K562 (cell line): ENCODE data around the gene SCAPER. TPM values are rescaled to one million over a fixed set of nuclear protein-coding genes. Genes with fewer than 3 reads are reported as not detected.

Experiments used
- ATAC-seq: fragments of 200-7000 bp; cut with Tn5 transposase; 3 replicates; pipeline ENCODE4 v1.9.1; 2020; ENCODE audit warnings: moderate library complexity
- BruUV-seq: library from RNA; stranded (reverse); fragments of 400-500 nt; replicated peaks from 2 replicates; lab custom pipeline; 2021; lab: Mats Ljungman, UMichigan
- CTCF ChIA-PET: fragments of 300-600 bp; formaldehyde crosslinking; extraction: SDS; loops from one replicate; lab custom pipeline; 2021; ENCODE audit warnings: low intra/inter-chr PET ratio; lab: Yijun Ruan, JAX
- POLR2A ChIA-PET: fragments of 300-600, 350-650 bp; sonication (Branson Sonifier 250); formaldehyde crosslinking; extraction: SDS; loops from one replicate; lab custom pipeline; 2021; ENCODE audit warnings: antibody characterized with exemption, inconsistent platforms; lab: Yijun Ruan, JAX
- DNase-seq, 4 experiments: peaks; one replicate each; pipeline versions ENCODE4 v3.0.0 to v3.0.0-alpha.2; 2011 to 2018; ENCODE audit warnings: low spot score in 3 of 4, mixed read lengths in 3 of 4; ENCODE audit errors: extremely low read depth in 1 of 4
- FAIRE-seq: peaks from 2 replicates; lab custom pipeline; 2011; peaks lifted over from hg19 to GRCh38; lab: Jason Lieb, UNC
- H2AFZ ChIP-seq: 2 replicates; pipeline ENCODE4 v1.6.0; 2011; ENCODE audit warnings: low read depth, low read length, control low read depth, inconsistent platforms
- H3K27ac ChIP-seq: fragments of 200-600 bp; 3 replicates; pipeline ENCODE4 v1.8.0; 2011; ENCODE audit warnings: low read depth, mild to moderate bottlenecking, control low read depth, inconsistent platforms, low read length, moderate library complexity, mixed read lengths; ENCODE audit errors: extremely low read depth
- H3K27me3 ChIP-seq, 2 experiments: fragments of 300-600 bp in 1 of 2; 2 replicates in 1 of 2; 3 replicates in 1 of 2; pipeline versions ENCODE4 v1.6.0 to v1.8.0; 2011; ENCODE audit warnings: inconsistent platforms in 2 of 2, low read length in 2 of 2, mild to moderate bottlenecking in 1 of 2, mixed read lengths in 1 of 2, moderate library complexity in 1 of 2; ENCODE audit not compliant: control insufficient read depth in 2 of 2, insufficient read depth in 2 of 2
- H3K36me3 ChIP-seq: fragments of 300-600 bp; 3 replicates; pipeline ENCODE4 v1.8.0; 2011; ENCODE audit warnings: mild to moderate bottlenecking, low read length, inconsistent platforms; ENCODE audit not compliant: control insufficient read depth, insufficient read depth
- H3K4me1 ChIP-seq, 2 experiments: fragments of 200-600 bp in 1 of 2; replicated peaks in 1 of 2; 2 replicates in 1 of 2; 3 replicates in 1 of 2; pipeline versions ENCODE4 v1.5.1 to v1.8.0; 2011; ENCODE audit warnings: inconsistent platforms in 2 of 2, low read length in 2 of 2, mild to moderate bottlenecking in 1 of 2, mixed read lengths in 1 of 2, moderate library complexity in 1 of 2; ENCODE audit not compliant: control insufficient read depth in 2 of 2, insufficient read depth in 2 of 2
- H3K4me2 ChIP-seq: 2 replicates; pipeline ENCODE4 v1.6.1; 2011; ENCODE audit warnings: low read length, control low read depth, inconsistent platforms, mixed read lengths; ENCODE audit not compliant: insufficient read depth
- H3K4me3 ChIP-seq: fragments of 200-600 bp; sonication (generic), shearing (Covaris generic); 2 replicates; pipeline ENCODE4 v1.5.1; 2016; ENCODE audit warnings: control low read depth, inconsistent platforms
- H3K79me2 ChIP-seq: fragments of 200-600 bp; 3 replicates; pipeline ENCODE4 v1.8.0; 2011; ENCODE audit warnings: low read length, inconsistent platforms; ENCODE audit not compliant: control insufficient read depth, insufficient read depth
- H3K9ac ChIP-seq, 2 experiments: 2 replicates each; pipeline versions ENCODE4 v1.6.0 to v1.6.1; 2011; ENCODE audit warnings: low read depth in 2 of 2, low read length in 2 of 2, control low read depth in 1 of 2, inconsistent platforms in 1 of 2, mild to moderate bottlenecking in 1 of 2, mixed read lengths in 1 of 2; ENCODE audit not compliant: insufficient read depth in 1 of 2
- H3K9me1 ChIP-seq: one replicate; pipeline ENCODE4 v1.6.0; 2011; ENCODE audit warnings: inconsistent platforms, mild to moderate bottlenecking, low read length, moderate library complexity; ENCODE audit not compliant: control insufficient read depth, insufficient read depth
- H3K9me3 ChIP-seq: replicated peaks from 2 replicates; pipeline ENCODE4 v1.5.1; 2011; ENCODE audit warnings: low read depth, low read length, inconsistent platforms; ENCODE audit not compliant: control insufficient read depth, insufficient read depth
- H4K20me1 ChIP-seq: replicated peaks from 2 replicates; pipeline ENCODE4 v1.6.1; 2011; ENCODE audit warnings: low read length, inconsistent platforms, mixed read lengths; ENCODE audit not compliant: control insufficient read depth, insufficient read depth
- DDX20 ChIP-seq: fragments of 450-650 bp; IDR thresholded peaks from 2 replicates; pipeline ENCODE4 v1.6.1; 2016; ENCODE audit warnings: missing genetic modification characterization, low read depth, mild to moderate bottlenecking, missing compliant biosample characterization, moderate library complexity
- KLF1 ChIP-seq: fragments of 450-650 bp; IDR thresholded peaks from 2 replicates; pipeline ENCODE4 v1.6.1; 2016; ENCODE audit warnings: missing genetic modification characterization, missing compliant biosample characterization
- NR2C2 ChIP-seq, 2 experiments: fragments of 200-800 bp in 1 of 2; sonication (Bioruptor generic) in 1 of 2; sonication (generic) in 1 of 2; formaldehyde crosslinking in 1 of 2; IDR thresholded peaks; 2 replicates each; pipeline versions ENCODE4 v1.6.1 to v1.8.0; 2016 to 2022; ENCODE audit warnings: mild to moderate bottlenecking in 1 of 2, missing compliant biosample characterization in 1 of 2, missing genetic modification characterization in 1 of 2, missing genetic modification reagents in 1 of 2
- RBM25 ChIP-seq: fragments of 200-400 bp; formaldehyde crosslinking; IDR thresholded peaks from 2 replicates; pipeline ENCODE4 v1.6.1; 2018; ENCODE audit warnings: low read length, low read depth, moderate library complexity; ENCODE audit not compliant: severe bottlenecking
- ZNF696 ChIP-seq: fragments of 250-450 bp; sonication (Bioruptor Pico); conservative IDR thresholded peaks from 2 replicates; pipeline ENCODE4 v1.4.0; 2020; ENCODE audit warnings: mild to moderate bottlenecking, moderate library complexity
- WGBS: fragments of 100-300 bp; shearing (Covaris generic); methylation state at CpG from one replicate; pipeline ENCODE4 v1.1.6; 2016; ENCODE audit warnings: low coverage, mixed read lengths; ENCODE audit not compliant: insufficient coverage; ENCODE audit errors: missing lambda C conversion rate; 5-methylcytosine and 5-hydroxymethylcytosine counted together
- in situ Hi-C: fragments of 300-500 bp; cut with MboI; formaldehyde crosslinking; loops from 4 replicates; pipeline ENCODE4 v1.15.0; 2018; ENCODE audit warnings: inconsistent platforms, mixed read lengths
- intact Hi-C: fragments of 100-400 bp; cut with micrococcal nuclease; formaldehyde crosslinking; loops from 2 replicates; pipeline ENCODE4 v1.14.2; 2022
- polyA plus RNA-seq, 8 experiments: library from polyadenylated mRNA; depleted of rRNA in 4 of 8; stranded (reverse) in 5 of 8; unstranded in 3 of 8; fragments of >200 nt; fragmentation: Nextera tagmentation in 2 of 8; fragmentation: Illumina TruSeq in 1 of 8; extraction: Ambion mirVana in 2 of 8; extraction: Trizol in 1 of 8; gene quantifications; 2 replicates each; pipeline versions ENCODE4 v1.2.1 to v1.2.3, GENCODE V29; 2011 to 2014; ENCODE audit warnings: inconsistent platforms in 1 of 8, missing spikeins in 1 of 8
- total RNA-seq, 7 experiments: library from RNA; depleted of rRNA in 6 of 7; stranded (reverse); fragments of >200 nt in 6 of 7; fragmentation: Illumina TruSeq in 2 of 7; extraction: Trizol in 2 of 7; gene quantifications; 2 replicates each; pipeline versions ENCODE4 v1.2.1 to v1.2.3, GENCODE V29; 2011 to 2021; ENCODE audit warnings: low replicate concordance in 1 of 7
- TF ChIP-seq, protein P1 (sequence below): sonication (generic); formaldehyde crosslinking; IDR thresholded peaks from 2 replicates; pipeline ENCODE4 v1.8.0; 2022; ENCODE audit warnings: mild to moderate bottlenecking, low read depth, missing genetic modification reagents

Gene SCAPER
- total and polyA plus RNA-seq, 9 of the 15 experiments (the other 6 are each of a cell fraction or from before 2014, with no cell fraction given), result 1.3 to 5.7 (median 3.2) TPM

DNA sequence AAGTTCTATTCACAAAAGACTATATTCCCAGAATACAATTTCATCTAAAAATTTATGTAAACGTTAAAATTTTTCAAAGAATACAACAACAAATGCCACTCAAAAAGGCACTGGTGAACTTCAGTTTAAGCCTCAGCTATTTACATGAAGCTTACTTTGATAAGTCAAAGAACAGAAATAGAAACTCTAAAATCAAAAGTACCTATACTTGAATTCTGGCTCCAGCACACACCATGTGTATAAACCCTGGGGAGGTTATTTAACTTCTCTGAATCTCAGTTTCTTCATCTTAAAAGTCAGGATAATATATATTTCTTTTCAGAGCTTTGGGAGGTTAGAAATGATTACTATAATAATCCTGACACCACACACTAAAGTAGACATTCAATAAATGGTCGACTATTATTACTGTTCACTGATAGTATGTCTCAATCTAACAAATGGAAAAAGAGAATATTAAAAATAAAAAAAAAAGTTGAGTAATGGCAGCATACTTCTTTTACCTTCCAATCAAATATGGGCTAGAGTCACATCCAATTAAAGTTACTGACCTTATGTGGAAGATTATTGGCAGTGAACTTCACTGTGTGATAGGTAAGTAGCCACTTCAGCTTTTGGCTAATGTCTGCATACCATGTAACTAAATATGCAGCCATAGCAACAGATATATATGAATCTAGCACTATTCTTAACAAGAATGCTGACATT lies 320.1 kb downstream of the SCAPER start (continued):
- TF ChIP-seq NR2C2 (CRISPR knock-in tag; IDR thresholded peaks at IDR 0.05), result no peak
- no peak for TF ChIP-seq NR2C2 (tag; IDR thresholded peaks at IDR 0.05)
- TF ChIP-seq KLF1 (tag), result no peak
- no peak for TF ChIP-seq DDX20 (tag)
- TF ChIP-seq, protein P1, sequence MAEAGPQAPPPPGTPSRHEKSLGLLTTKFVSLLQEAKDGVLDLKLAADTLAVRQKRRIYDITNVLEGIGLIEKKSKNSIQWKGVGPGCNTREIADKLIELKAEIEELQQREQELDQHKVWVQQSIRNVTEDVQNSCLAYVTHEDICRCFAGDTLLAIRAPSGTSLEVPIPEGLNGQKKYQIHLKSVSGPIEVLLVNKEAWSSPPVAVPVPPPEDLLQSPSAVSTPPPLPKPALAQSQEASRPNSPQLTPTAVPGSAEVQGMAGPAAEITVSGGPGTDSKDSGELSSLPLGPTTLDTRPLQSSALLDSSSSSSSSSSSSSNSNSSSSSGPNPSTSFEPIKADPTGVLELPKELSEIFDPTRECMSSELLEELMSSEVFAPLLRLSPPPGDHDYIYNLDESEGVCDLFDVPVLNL, result no peak
- TF ChIP-seq, all 486 proteins: peak for 0

DNA sequence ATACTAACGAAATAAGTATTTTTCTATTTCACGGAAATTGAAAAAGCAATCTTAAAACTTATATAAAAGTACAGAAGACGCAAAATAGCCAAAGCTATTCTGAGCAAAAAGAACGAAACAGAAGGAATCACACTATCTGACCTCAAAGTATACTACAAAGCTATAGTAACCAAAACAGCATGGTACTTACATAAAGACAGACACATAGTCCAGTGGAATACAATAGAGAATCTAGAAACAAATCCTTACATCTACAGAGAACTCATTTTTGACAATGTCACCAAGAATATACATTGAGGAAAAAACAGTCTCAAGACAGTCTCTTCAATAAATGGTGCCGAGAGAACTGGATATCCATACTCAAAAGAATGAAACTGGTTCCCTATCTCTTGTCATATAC lies 322.6 kb downstream of the SCAPER start:
- Histone ChIP-seq H3K36me3 (no peaks in the 10 kb centered on the region), H2AFZ (no peak overlapping the region), H3K79me2 (no peaks in the 10 kb centered on the region), H3K9ac (no peak overlapping the region), H3K27ac (no peak overlapping the region), H3K9me1 (no peaks in the 10 kb centered on the region), H4K20me1 (no peaks in the 10 kb centered on the region), H3K4me1 (no peaks in the 10 kb centered on the region), H3K4me2 (no peak overlapping the region), H3K9me3 (no peaks in the 10 kb centered on the region), H3K27me3 (no peaks in the 10 kb centered on the region), H3K4me3 (no peak overlapping the region)
- TF ChIP-seq ZNF696 (CRISPR knock-in tag), result no peak
- TF ChIP-seq RBM25, result peak; percentile 43
- no TSS peak for BruUV-seq
- in situ Hi-C loops (no loop called here), intact Hi-C loops (no loop called here)
- POLR2A ChIA-PET, result no interaction called here
- CTCF ChIA-PET, result no interaction called here
- ATAC-seq, result no peak
- DNase-seq, result no peak
- WGBS, result 0% methylated on average over 5 of the region's 5 CpGs
- FAIRE-seq, result no peak
